HG03378 (cell line): ENCODE measurements around the gene RELA.
"Not testable (repeated sequence)": the region's sequence is repeated elsewhere in the genome, so short reads cannot be mapped to it uniquely, and the experiment has no call there.

Source experiments
- ATAC-seq: cut with Tn5 transposase; IDR thresholded peaks from one replicate; pipeline ENCODE4 v1.9.1; 2021; ENCODE audit warnings: mild to moderate bottlenecking, moderate library complexity; ENCODE audit not compliant: unreplicated experiment

RELA gene

GRCh38 chr11:65649656-65650546 is 12.8 kb downstream of the RELA start:
- no peak for ATAC-seq

DNA sequence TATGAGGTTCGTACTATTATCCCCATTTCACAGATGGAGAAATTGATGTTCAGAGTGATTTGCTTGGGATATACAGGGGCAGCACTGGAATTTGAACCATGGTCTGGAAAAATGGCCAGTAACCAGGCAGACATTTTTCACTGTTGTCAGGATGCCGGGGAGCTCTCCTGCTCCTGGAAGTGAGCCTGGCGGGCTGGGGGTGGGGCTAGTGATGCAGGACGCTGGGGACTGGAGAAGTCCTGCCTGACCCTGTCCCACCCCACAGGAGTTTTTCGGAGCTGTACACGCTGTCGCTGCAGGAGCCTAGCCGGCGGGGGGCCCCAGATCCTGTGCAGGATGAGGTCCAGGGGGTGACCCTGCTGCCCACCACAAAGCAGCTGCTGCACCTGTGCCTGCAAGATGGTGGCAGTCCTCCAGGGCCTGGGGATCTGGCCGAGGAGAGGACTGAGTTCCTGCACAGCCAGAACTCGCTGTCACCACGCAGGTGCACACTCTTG is 13.7 kb downstream of the RELA start:
- ATAC-seq = no peak

DNA sequence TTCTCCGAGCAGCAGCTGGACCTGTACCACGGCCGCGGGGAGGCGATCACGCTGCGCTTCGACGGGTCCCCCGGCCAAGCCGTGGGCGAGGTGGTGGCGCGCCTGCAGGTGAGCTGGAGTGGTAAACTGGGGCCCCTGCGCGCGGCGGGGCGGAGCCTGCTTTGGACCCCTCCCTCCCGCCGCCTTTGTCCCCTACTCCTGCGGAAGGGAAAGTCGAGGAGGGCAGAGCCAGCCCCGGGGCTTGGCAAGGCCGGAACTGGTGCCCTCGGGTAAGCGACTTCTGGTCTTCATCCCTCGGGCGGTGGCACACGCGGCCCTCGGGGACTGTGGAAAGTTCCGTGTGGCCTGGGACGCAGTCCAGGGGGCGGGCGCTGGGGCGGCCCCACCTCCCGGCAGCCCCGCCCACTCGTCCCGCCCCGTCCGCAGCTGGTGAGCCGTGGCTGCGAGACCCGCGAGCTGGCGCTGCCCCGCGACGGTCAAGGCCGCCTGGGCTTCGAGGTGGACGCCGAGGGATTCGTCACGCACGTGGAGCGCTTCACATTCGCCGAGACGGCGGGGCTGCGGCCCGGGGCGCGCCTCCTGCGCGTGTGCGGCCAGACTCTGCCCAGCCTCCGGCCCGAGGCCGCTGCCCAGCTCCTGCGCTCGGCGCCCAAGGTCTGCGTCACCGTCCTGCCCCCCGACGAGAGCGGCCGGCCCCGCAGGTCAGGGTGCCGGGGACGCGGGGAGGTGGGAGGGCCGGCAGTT is 15.6 kb downstream of the RELA start:
- ATAC-seq = no peak

DNA sequence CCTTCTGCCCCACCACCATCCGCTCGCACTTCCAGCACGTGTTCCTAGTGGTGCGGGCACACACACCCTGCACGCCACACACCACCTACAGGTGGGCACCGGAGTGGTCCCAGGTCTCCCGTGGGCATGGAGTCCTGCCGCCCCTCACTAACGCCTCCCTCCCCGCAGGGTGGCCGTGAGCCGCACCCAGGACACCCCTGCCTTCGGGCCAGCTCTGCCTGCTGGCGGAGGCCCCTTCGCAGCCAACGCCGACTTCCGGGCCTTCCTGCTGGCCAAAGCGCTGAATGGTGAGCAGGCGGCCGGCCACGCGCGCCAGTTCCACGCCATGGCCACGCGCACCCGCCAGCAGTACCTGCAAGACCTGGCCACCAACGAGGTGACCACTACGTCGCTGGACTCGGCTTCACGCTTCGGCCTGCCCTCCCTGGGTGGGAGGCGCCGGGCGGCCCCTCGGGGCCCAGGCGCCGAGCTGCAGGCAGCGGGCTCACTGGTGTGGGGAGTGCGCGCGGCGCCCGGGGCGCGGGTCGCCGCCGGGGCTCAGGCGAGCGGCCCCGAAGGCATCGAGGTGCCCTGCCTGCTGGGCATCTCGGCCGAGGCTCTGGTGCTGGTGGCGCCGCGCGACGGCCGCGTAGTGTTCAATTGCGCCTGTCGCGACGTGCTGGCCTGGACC is 16.3 kb downstream of the RELA start:
- ATAC-seq = no peak

- no peak for ATAC-seq
Measured at GRCh38 chr11:65645710-65646109, 17.0 kb downstream of the RELA start.

DNA sequence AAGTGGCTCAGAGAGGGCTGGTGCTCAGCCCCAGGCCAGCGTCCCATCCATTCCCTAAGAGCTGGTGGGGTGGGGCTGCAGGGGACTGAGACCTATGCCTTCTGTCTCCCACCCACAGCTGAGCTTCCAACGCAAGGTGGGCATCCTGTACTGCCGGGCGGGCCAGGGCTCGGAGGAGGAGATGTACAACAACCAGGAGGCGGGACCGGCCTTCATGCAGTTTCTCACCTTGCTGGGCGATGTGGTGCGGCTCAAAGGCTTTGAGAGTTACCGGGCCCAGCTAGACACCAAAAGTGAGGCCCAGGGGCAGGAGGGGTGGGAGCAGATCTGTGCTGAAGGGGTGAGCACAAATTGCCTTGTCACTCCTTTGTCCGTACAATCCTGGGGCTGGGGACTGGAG is 17.9 kb downstream of the RELA start:
- no peak for ATAC-seq

- no peak for ATAC-seq
Measured at GRCh38 chr11:65643971-65644370, 18.7 kb downstream of the RELA start.

DNA sequence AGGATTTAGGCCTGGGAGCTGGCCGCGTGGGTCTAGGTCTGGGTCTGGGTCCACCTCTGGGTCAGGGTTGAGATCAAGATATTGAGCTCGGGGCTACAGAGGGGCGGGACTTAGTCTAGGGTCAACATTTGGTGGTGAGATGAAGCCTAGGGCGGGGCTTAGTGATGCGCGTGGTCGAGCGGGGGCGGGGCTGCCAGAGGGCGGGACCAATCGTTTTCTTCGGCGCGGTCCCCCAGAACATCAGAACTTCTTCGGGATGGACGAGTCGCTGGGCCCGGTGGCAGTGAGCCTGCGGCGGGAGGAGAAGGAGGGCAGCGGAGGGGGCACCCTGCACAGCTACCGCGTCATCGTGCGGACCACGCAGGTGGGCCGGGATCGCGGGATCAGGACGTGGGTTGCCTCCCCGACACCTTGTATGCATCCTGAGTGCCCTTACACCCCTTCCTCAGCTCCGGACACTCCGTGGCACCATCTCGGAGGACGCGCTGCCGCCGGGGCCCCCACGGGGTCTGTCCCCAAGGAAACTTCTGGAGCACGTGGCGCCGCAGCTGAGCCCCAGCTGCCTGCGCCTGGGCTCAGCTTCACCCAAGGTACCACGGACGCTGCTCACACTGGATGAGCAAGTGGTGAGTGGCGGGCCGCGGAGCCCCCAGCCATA is 20.6 kb downstream of the RELA start:
- no peak for ATAC-seq

- ATAC-seq = no peak
Measured at GRCh38 chr11:65641297-65642013, 21.3 kb downstream of the RELA start.

DNA sequence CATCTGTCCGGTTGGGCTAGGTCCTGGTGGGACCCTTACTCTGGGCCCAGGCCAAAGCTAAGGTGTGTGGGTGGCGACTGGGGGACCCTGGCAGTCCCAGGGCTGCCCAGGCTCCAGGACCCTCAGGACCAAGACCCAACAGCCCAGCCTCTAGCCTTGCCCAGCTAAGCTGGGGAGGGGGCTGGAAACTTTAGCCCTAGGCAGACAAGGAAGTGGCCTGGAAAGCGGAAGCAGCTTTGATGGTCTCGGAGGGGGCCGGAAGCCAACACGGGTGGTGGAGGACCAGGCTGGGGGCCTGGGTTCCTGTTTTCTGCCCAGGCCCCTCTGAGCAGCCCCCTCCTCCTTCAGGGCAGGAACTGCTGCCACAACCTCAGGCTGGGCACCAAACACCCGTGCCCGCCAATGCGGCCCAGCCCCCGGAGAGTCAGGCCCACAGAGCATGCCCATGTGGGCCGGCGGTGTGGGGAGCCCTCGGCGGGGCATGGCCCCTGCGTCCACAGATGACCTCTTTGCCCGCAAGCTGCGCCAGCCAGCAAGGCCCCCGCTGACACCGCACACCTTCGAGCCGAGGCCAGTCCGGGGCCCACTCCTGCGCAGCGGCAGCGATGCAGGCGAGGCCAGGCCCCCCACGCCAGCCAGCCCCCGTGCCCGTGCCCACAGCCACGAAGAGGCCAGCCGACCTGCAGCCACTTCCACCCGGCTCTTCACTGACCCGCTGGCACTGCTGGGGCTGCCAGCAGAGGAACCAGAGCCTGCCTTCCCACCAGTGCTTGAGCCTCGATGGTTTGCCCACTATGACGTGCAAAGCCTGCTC is 22.0 kb downstream of the RELA start:
- ATAC-seq = no peak

DNA sequence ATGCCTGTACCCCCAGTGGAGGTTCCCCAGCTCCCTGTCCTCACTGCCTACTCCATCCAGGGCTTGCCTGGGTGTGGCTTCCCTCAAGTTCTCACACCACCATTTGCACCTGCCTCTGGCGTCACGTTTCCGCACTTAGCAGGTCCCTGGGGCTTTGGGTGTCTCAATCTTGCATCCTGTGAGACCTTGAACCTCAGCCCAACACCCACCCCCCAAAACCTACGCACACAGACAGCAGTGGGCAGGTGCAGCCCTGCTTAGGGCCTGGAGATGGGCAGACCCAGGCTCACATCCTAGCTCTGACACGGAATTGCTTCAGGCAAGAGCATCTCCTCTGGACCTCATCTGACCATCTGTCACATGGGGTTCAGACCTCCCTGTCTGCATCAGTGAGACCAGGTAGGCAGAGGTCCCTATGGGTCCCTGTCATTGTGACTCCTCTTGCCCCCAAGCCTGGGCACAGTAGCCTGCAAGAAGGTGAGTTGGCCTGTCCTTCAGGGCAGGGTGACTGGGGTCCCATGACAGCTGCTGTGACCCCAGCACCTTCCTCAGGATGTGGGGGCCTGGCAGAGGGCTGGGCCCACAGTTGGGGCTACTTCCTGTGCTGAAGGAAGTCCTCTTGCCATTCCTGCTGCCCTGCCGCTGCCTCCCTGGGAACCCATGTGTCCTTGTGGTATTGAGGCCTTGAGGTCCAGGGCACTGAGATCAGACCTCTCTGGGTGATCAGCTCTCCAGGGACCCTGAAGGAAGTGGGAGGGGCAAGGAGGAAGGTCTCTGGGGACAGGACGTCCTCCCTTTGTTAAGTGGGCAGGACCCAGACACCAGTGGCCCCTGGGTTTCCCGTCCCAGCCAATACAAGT is 22.9 kb downstream of the RELA start:
- no peak for ATAC-seq

DNA sequence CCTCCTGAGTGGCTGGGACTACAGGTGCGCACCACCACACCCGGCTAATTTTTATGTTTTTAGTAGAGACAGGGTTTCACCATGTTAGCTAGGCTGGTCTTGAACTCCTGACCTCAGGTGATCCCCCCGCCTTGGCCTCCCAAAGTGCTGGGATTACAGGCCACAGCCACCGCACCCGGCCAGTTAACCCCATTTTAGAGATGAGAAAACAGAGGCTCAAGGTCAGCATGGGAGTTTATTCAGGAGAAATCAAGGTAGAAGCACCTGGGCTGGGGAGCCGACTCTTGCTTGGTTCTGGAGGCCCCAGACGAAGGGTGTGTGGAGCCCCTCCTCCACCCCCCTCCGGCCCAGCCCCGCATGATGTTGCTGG is 23.5 kb downstream of the RELA start:
- not testable (repeated sequence) for ATAC-seq

DNA sequence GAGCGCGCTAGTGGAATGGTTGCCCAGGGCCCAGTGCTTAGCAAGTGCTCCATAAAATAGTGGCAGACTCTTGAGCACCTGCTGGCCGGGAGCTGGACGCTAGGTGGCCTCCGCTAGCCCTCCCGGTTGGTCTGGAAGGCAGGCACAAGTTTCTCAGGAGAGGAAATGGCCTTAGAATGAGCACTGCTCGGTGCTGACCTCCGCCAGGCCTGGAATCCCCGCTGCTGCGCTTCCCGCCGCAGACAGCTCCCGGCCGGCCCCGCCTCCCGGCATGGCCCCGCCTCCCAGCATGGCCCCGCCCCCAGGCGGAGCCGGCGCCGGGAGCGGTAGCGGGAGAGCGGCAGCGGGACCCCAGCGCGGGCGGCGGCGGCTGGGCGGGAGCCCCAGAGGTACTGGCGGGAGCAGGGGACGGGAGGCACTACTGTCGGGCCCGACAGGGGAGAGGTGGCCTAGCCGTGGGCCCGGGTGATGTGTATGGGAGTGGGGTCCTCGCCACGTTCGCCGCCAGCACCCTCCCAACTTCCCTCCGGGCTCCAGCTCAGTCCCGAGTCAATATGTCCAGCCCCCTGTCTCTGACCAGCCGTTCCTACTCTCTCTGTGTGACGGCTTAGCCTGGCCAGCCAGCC is 24.8 kb downstream of the RELA start, which contains the start of gene SIPA1:
Gene SIPA1 (plus strand): TSS at position 308 of the 626 bp plus-strand sequence. CDS start 2,821 bp downstream, outside the sequence.
- no peak for ATAC-seq

- ATAC-seq = no peak
Measured at GRCh38 chr11:65637032-65637557, 25.6 kb downstream of the RELA start.

GRCh38 chr11:65636108-65637031 is 26.3 kb downstream of the RELA start:
- ATAC-seq = no peak

- ATAC-seq = no peak
Measured at GRCh38 chr11:65634905-65635731, 27.6 kb downstream of the RELA start.
